IPS DF 19.7 (cell line): ENCODE results near the gene MCM9.

ENCODE experiments used
- DNase-seq: peaks from one replicate; pipeline ENCODE4 v3.0.0-alpha.2; 2013; ENCODE audit warnings: low read depth, low spot score

The MCM9 gene

DNA sequence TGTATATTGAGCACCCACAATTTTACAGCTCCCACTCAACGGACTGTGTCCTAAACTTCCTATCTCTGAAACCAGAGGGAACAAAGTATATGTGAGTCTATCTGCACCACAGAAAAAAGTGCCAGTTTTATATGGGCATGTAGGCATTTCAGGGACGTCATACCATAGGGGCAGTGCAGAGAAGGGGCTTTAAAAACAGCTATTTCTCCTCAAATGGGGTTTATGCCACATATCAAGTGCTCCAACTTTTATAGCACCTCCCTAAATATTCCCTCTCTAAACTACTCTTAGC is 69.9 kb downstream of the MCM9 start:
- no peak for DNase-seq

DNA sequence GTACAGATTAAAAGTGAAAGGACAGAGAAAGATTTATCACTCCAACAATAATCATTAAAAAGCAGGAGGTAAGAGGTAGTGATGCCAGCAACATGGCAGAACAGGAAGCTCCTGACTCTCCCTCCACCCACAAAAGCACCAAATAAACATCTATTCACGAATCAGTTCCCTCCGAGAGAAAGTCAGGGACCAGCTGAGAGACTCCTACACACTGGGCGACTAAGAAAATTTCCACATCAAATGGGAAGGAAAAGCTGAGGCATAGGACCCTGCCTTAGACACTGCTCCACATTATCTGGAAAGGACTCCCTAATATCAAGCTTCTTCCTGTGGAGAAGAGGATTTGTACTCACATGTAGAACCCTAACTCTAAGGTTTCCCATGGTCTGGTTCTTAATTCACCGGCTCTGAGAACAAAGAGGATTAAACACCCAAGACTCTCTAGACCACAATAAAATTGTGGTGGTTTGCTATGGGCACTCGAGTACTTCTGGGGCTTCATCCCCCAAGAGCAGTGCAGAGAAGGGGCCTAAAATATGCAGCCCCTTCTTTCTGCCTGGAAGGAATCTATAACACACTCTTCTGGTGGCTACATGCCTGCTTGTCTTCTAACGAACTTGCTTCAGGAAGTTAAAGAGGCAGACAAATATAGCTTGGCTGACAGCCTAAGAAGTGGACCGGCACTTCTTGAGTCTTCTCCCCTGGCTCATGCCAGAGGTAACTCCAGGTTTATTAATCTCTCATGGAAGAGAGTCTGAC is 70.4 kb downstream of the MCM9 start:
- DNase-seq, result no peak

DNA sequence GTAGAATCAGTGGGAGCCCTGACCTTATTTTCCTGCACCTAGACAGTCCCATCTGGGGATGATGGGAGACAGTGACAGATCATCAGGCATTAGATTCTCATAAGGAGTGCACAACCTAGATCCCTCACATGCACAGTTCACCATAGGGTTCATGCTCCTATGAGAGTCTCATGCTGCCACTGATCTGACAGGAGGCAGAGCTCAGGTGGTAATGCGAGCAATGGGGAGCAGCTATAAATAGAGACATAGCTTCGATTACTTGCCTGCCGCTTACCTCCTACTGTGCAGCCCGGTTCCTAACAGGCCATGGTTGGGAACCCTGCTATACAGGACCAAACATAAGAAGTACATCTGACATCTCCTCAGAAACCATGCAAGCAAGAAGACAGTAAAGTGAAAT is 72.5 kb downstream of the MCM9 start:
- DNase-seq, result no peak

DNA sequence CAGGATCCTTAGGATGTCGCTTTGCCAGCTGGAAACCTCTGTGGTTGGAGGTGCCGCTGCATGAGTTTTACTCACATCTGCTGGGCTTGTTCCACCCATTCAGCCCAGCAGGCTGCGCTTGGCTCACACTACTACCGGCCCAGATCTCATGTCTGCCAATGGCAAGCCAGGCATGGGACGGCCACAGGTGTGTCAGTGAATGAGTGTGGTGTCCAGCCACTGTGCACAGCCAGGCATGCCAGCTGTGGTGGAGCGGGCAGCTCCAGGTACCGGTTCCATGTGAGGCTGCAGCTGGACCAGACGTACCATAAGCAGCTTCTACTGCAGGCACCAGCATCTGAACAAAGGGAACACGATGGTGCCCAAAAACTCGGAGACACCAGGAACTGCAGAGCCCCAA is 74.1 kb downstream of the MCM9 start:
- no peak for DNase-seq

DNA sequence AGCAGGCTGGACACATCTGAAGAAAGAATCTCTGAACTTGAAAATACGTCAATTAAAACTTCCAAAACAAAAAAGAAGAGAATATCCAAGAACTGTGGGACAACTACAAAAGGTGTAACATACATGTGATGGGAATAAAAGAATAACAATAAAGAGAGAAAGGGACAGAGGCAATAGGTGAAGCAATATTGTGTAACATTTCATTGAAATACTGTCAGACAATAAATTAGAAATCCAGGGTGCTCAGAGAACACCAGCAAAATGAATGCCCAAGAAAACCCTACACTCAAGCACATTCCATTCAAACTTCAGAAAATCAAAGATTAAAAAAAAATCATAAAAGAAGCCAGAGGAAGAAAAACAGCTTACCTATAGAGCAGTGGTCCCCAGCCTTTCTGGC is 74.6 kb downstream of the MCM9 start:
- DNase-seq, result no peak

DNA sequence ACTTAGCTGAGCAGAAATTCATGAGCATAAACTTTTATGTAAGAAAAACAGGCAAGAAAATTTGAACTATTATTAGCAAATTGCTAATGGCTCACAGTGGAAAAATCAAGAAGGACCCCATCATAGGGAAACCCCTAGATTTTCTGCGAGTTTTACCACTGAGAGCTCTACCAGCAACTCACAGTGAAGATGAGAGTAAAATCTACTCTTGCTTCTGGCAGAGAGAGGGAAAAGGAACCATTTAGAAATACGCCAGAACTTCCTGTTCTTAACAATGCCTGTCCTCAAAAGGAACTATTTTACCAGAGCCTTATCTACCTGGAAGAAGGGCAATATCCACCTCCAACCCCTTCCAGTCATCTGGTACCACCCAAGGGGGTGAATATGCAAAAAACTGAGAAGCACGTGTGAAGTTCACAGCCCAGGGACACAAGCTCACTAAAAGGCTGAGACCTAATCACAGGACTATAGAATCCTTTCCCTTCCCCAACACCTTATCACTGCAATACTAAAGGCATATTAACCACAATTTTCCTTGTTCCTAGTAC is 75.4 kb downstream of the MCM9 start:
- DNase-seq, result no peak

DNA sequence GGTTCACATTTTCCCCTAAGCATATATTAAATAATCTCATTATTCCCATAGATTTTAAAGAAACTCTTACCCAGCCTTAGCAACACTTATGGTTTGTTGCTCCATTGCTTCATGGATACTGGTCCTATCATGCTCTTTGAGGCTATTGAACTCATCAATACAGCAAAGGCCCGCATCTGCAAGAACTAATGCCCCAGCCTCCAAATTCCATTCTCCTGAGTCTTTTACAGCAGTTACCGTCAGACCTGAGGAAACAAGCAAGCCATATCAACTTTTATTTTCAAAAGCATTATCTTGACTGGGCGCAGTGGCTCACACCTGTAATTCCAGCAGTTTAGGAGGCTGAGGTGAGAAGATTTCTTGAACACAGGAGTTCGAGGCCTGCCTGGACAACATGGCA is 78.7 kb downstream of the MCM9 start:
- DNase-seq, result no peak

DNA sequence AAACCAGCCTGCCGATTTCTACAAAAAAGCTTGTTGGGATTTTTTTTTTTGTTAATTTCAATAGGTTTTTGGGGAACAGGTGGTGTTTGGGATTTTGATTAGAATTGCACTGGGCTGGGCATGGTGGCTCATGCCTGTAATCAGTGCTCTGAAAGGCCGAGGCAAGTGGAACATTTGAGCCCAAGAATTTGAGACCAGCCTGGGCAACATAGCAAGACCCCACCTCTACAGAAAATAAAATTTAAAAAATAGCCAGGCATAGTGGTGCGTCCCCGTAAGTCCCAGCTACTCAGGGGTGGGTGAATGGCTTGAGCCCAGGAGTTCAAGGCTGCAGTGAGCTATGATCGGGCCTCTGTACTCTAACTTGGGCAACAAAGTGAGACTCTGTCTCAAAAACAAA is 81.6 kb downstream of the MCM9 start:
- DNase-seq, result no peak

DNA sequence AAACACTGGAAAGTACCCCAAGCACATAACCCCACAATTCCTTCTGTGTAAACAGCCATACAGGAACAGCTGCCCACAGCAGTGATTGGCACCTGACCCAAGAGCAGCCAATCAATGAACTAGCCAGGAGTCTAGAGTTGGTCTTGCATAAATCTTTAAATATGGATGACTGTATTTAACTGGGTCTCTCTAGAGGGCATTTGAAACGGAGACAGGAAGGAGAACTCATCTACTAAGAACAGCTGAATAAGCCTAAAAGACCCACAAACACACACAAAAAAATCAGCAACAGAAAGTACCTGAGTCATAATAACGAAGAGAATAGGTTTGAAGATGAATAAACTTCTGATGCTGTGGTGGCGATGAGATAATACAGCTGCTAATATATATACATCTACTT is 90.0 kb downstream of the MCM9 start:
- DNase-seq, result no peak

DNA sequence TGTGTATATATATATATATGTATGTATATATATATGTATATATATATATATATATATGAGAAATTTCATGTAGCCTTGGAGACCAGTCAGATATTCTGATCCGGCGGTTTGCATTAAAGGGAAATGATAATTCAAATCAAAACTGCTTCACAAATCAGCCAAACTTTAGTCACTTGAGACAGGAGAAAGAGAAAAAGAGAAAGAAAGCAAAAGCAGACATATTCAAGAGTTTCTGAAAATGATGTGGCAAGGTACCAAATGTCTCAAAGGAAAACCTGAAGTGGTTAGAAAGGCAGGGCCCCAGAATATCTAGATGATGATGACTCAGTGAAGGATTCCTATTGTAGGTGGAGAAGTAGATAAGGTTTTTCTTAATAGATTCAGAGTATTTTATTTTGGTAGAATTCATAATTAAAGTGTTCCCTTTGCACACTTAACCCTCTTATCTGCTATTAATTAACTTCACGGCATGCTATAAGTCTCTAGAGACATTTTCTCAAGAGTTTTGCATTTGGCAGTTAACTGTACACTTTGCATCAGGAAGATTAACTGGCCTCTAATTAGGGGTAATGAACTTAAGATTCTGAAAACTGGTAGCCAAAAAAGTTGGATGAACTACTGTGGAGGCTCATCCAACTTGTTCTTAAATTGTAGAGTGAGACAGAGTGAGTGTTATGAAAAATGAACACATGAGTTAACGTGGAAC is 91.1 kb downstream of the MCM9 start:
- DNase-seq, result no peak

DNA sequence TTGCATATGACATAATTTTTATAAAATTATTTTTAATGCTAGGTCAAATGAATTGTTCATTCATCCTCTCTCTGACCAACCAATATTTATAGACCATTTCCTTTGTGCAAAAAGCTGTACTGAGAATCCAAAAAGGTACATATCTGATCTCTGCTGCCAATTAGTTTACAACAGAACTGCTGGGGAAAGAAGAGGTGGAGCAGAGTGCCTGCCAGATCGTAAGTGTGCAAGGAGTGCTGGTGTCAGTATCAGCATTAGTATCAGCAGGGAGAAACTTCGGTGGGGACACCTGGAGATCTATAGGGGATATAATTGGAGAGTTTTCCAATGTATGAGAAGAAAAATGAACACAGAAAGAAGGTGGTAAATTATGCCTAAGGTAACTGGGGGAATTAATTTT is 104.3 kb downstream of the MCM9 start:
- DNase-seq, result no peak

DNA sequence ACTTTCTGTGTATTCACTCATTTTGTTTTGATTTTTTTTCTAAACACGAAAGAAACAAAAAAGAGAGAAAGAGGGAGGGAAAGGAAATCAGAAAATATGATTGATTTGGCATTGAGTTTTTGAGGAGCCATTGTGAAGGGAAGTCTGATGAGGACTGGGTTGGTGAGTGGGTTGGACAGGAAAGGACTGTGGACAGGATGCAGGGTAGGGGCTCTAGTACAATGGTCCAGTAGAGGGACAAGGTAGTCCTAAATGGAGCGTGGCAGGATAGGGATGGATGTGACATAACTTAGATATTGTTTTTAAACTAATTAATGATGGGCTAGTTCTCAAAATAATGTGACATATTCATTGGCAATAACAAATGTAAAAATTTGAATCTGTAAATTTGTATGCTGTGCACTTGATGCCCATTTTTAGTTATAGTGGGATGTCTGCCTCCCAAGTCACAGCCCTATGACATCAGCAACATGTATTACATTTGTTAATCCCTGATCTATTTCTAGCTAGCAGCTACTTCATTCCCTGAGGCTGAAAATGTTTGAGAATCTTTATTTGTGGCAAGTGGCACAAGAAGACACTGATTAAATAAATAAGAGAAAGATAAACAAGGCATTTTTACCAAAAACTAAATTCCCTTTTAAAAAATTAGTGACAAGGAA is 105.0 kb downstream of the MCM9 start:
- no peak for DNase-seq

DNA sequence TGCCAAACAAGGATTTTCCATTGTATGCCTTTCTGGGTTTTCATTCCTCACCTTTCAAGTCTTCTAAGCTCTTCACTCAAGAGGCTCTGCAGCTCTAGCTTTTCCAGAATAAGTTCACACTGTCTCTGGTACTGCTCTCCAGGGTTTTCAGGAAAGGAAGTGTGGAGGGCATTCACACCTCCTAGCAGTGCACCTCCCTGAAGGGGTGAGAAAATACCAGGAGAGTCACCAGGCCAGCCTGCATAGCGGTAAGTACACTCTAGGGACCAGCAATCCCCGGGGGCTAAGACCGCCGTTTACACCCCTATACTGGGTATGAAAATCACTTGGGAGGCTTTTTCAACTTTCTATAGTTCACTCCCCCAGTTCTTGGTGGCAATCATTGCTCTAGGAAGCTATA is 108.9 kb downstream of the MCM9 start:
- no peak for DNase-seq

DNA sequence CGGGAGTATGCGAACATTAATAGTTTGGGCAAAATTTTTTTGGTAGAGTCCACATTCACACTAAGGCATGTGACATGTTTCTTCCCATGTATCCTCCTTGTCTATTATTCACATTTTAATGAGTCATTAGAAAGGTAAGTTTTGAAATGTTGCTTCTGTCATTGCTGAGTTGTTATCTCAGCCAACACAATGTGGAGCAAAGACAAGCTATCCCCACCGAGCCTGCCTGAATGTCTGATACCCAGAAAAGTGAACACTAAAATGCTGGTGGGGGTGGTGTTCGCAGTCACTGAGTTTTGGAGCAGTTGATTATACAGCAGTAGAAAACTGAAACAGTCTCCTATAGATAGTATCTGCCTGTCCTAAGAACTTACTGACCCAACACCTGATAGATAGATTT is 109.3 kb downstream of the MCM9 start:
- DNase-seq, result no peak

DNA sequence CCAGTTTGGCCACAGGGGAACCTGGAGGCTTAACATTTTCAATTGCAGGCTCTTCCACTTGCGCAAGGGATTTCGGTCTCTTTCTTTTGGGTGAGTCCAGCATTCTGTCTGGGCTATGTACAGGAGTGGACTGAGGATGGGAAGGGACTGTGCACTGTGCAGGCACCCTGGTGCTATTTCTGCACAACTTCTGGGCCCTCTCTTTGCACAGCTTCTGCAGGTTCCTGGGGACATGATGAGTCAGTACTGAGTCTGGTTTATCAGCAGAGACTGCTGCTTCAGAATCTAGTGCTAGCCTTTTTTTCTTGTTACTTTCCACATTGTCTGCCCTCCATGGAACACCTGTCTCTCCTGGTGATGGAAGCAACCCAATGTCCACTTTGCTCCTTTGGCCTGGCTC is 119.5 kb downstream of the MCM9 start:
- DNase-seq, result no peak

DNA sequence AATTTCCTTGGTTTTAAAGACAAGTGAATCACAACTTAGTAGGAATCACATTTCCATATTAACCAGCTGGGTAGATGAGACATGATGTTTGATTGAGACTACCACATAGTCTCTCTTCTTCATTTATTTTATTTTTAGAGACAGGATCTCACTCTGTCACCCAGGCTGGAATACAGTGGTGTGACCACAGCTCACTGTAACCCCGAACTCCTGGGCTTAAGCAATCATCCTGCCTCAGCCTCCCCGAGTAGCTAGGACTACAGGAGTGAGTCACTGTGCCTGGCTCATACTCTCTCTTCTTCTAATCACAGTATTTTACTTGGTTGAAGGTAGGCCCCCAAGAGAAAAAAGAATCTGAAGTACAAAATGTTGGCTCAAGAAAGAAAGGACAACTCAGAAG is 121.2 kb downstream of the MCM9 start:
- no peak for DNase-seq

DNA sequence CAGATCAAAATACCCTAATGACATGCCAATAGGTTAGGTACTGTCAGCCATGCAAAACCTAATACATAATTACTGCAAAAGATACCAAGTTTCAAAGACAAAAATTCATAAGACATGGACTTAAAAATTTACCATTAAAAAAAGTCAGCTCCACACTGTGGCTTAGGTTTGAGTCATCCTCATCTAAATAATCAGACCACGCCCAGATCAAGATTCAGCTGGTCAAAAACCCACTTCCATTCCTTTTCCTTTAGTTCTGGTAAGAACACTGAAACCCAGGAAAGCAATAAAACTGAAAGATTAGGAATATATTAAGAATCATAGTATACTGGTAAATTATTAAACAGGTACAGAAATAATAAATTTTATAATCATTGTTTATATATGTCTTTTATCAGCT is 122.0 kb downstream of the MCM9 start:
- no peak for DNase-seq

DNA sequence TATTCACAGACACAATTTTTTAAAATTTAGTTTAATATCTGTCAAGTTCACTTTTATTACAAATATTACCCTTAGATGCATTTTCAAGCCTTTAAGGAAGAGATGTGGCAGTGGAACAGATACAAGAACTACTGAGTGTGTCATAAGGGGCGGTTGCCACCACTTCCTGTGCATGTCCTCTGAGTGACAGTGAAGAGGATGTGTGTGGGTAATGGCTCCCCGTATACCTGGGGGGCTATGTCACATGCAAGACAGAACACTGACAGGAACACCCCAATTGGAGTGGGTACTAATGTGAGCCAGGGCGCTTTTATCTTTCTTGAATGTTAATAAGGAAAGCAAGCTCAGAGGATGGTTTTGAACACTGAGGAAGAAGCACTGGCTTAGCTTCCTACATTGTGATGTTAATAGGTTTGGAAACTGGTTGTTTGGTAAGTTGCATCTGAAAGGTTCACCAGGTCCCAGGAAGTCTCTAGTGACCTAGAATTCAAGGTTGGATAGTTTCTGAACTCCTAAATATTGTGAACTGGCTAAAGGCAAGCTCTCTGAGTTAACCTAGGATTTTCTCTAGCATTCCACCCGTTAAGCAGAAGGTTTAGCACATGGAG is 124.4 kb downstream of the MCM9 start:
- DNase-seq, result no peak

DNA sequence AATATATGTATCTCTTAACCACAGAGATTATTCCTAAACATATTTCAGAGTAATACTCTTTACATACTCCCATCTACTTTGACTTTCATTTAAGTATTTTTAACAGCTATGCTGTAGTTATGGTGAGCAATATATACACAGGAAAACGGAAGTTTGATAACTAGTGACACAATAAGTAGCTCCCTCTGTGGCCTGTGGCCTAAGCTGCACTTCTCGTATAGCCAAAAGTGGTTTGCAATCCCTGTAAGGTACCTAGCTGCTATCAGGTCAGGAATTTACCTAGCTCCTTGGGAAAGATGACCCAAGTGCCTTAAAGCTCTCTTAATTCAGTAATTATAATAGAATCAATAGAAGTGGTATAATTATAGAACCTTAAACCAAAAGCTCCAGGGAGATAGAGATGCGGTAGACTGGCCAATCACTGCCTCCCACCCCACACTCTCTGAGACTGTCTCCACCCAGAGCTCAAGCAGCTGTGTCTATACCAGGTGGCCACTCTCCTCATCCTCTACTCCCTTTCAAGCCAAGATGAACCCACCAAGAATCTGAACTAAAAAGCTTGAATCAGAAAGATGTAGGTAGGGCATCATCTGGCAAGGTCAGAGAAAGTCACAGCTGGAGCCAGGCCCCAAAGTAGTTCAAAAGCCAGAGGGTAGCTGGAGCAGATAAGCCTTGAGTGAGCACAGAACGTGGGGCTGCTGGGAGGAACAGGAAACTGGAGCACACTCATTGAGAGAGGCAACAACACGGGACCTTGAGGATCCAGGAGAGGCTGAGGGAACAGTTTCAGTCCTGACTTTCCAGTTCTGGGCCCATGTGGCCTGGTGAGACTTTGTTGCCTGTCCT is 125.9 kb downstream of the MCM9 start:
- no peak for DNase-seq

DNA sequence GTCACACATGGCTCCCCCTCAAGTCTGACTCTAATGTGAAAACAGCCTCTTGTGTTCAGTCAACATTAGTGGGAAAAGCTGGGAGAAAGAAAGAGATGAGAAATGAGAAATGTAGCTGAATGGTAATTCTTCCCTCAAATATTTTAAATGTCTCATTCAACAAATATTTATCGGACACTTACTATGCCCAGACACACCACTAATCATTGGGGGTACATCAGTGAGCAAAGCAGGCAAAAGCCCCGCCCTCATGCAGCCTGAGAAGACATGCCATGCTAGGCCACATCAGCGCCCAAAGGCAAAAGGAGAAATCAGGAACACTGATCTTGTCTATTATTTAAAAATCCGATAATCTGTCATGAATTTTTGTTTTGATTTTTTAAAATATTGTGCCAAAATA is 130.9 kb downstream of the MCM9 start:
- no peak for DNase-seq

DNA sequence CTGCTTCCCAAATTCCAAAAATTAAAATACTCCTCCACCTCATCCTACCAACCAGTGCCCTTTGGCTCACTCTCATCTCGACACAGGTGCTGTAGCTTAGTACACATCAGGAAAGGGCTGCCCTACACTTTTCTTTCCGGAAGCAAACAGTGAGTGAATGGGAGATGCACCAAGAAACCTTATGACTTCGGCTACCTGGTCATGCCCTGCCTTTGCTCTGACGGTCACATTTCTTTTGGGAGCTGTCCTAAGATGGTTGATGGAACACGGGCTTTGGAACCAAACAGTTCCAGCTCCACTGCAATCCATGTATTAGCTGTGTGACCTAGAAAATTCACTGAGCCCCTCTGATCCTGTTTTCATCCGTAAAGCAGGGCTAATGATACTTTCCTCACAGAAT is 133.7 kb downstream of the MCM9 start:
- DNase-seq, result no peak
